Urinary bladder (tissue), 4 donors: ENCODE results near the gene DIO1. TPM values are rescaled to one million over a fixed set of nuclear protein-coding genes. Genes with fewer than 3 reads are reported as not detected.

Experiments used
- DNase-seq: peaks from one replicate; pipeline ENCODE4 v3.0.0-alpha.2; 2015; ENCODE audit errors: extremely low spot score
- H3K27ac ChIP-seq: one replicate; pipeline ENCODE4 v1.5.1; 2013; ENCODE audit warnings: low read depth, mild to moderate bottlenecking, moderate library complexity
- H3K36me3 ChIP-seq: one replicate; pipeline ENCODE4 v1.6.1; 2013; ENCODE audit warnings: mild to moderate bottlenecking, moderate library complexity; ENCODE audit not compliant: insufficient read depth
- H3K4me1 ChIP-seq: one replicate; pipeline ENCODE4 v1.6.1; 2013; ENCODE audit warnings: mild to moderate bottlenecking, moderate library complexity; ENCODE audit not compliant: insufficient read depth
- H3K4me3 ChIP-seq: one replicate; pipeline ENCODE4 v1.5.1; 2013; ENCODE audit warnings: low read depth, low read length
- WGBS: extraction: QIAGEN DNeasy Blood & Tissue Kit; methylation state at CpG from one replicate; pipeline ENCODE4 v1.1.7; 2013; 5-methylcytosine and 5-hydroxymethylcytosine counted together
- polyA plus RNA-seq: library from polyadenylated mRNA; stranded (reverse); fragments of 200-250 nt; gene quantifications from one replicate; pipeline ENCODE4 v1.2.3, GENCODE V29; 2013
- total RNA-seq: library from RNA; depleted of rRNA; stranded (reverse); fragments of >200 nt; gene quantifications from one replicate; pipeline ENCODE4 v1.2.3, GENCODE V29; 2014
- donor health status: healthy with polysubstance abuse.
- donor health status: healthy.

DIO1 gene
- total and polyA plus RNA-seq, 2 donors = 0.08 TPM; not detected in 1

DNA sequence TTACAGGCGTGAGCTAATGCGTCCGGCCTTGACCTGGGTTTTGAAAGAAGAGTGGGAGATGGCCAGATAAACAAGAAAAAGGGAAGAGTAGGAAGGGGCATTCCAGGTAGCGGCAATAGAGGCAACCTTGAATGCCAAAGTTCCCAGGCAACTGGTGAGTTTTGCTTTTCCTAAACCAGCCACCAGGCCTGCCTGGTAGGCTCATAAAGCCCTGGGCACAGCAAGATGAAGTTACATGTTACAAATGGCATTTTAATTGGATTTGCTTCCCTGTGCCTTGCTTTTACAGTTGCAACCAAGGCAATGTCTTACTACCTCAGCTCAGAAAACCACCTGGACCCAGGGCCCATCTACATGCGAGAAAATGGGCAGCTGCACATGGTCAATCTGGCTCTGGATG is 57.7 kb downstream of the DIO1 start:
- no peak overlapping the region for H3K27ac ChIP-seq
- H3K36me3 ChIP-seq = no peaks in the 10 kb centered on the region
- no peak overlapping the region for H3K4me3 ChIP-seq
- H3K4me1 ChIP-seq = peaks cover 1% of the 10 kb centered on the region
- no peak for DNase-seq
- 92% methylated on average over 5 of the region's 5 CpGs for WGBS

DNA sequence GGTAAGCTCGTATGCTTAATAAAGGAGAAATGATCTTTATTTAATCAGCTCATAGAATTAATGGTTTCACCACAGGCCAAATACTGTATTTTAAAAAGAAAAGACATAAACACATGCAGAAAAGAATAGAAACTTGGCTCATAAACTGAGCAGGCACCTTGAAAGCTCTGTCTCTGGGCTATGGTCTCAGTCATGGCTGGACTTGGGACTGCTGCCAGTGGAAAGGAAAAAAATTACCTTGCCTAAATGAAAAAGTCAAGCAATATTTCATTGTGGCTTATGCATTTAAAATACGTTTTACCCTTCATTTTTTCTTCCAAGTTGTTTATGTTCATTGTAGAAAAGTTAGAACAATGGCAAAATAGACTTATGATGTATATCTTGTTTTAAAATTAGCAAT is 60.1 kb downstream of the DIO1 start:
- Histone ChIP-seq H3K4me3 (no peak overlapping the region), H3K36me3 (no peaks in the 10 kb centered on the region), H3K27ac (no peak overlapping the region), H3K4me1 (no peaks in the 10 kb centered on the region)
- 66% methylated on average over 2 of the region's 2 CpGs for WGBS
- no peak for DNase-seq

DNA sequence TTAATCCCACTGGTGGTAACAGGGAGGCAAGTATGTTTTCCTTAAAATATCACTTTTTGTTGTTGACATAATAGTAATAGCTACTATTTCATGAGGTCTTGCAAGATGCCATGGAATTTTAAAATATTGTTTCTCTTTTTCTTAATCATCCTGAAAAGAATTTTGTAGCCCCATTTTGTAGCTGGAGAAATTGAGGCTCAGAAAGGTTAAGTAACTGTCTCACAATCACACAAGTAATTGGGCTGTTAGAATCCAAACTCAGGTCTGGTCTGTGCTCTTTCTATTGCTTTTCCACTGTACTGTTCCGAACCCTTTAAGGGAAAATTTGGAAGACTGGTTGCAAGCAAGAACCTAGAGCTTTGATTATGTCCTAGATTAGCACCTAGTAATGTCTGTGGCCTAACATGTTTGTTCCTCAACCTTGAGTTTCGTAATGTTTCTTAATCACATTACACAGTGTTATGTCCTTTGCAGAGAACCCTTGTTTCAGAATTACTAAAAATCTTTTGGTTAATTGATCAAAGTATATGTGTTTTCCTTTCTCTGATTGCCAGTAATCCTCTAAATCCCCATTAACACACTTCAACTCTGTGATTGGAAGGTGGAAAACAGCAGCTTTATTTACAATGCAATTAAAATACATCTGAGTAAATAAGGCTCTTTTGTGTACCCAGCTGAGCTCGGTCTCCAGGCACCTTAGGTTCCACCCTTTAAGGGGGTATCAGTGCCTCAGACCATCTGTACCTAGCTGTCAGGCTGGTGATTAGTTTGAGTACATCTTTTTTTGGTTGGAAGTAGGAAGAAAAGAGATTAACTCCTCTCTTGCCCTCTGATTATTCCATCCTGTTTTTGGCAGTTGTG is 62.6 kb downstream of the DIO1 start:
- Histone ChIP-seq H3K4me1 (no peaks in the 10 kb centered on the region), H3K4me3 (no peak overlapping the region), H3K27ac (peak overlapping the region; percentile 66), H3K36me3 (no peaks in the 10 kb centered on the region)
- WGBS = 71% methylated on average over 3 of the region's 3 CpGs
- no peak for DNase-seq

DNA sequence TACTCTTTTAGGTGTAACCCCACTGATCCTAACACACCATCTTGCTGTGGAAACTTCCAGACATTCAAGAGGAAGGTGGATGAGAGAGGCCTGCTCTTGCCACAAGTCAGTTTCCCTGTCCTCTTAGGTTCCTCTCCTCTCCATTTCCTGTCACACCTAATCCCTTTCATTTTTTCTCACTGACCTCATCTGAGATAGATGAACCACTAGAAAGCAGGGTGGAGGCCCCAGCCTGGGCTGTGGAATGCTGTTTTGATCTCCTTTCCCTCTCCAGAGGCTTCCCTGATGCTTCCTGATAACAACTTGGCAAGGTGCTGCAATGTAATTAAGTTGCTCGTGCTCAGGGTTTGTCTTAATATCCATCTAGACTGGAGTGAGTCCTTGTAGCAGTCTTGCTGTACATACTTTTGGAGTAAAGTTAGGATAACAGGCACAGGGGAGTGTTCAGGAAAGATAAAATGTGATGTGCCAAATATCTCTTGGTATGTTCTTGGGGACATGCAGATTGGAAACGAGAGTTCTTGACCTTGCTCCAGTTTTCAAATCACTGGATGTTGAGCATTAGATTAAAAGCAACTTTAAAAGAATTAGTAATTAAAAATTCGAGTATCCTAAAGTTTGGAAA is 63.3 kb downstream of the DIO1 start:
- no peak overlapping the region for H3K4me3 ChIP-seq
- no peaks in the 10 kb centered on the region for H3K36me3 ChIP-seq
- H3K27ac ChIP-seq = peak overlapping the region; percentile 66
- no peaks in the 10 kb centered on the region for H3K4me1 ChIP-seq
- 33% methylated on average over 3 of the region's 3 CpGs for WGBS
- no peak for DNase-seq

DNA sequence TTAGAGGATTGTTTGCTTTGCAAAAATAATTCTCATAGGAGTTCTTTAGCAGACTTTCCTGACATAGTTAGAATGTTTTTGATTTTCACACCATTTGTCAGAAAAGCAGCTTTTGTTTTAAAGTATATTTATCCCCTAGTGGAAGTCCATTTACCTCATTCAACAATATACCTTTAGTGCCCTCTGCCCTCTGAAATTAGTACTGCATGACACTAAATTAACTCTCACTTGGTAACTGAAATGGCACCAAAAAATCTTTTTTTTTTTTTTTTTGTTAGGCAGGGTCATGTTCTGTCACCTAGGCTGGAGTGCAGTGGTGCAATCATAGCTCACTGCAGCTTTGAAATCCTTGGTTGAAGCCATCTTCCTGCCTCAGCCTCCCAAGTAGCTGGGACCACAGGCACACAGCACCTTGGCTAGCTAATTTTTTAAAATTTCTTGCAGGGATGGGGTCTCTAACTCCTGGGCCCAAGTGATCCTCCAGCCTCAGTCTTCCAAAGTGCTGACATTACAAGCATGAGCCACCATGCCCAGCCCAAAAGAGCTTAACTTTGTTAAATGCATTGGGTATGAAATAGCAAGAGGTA is 65.8 kb downstream of the DIO1 start:
- Histone ChIP-seq H3K36me3 (no peaks in the 10 kb centered on the region), H3K4me3 (no peak overlapping the region), H3K27ac (no peak overlapping the region), H3K4me1 (no peaks in the 10 kb centered on the region)
- no peak for DNase-seq

Other genes starting within 250 kb of the DIO1 start
- gene GLIS1, start 155.0 kb upstream of the DIO1 start, total RNA-seq = 0.42 TPM
- 2.0 TPM for gene GLIS1, start 155.0 kb upstream of the DIO1 start, polyA plus RNA-seq
- gene NDC1, start 55.9 kb upstream of the DIO1 start, total RNA-seq = 28.7 TPM
- 6.6 TPM for gene NDC1, start 55.9 kb upstream of the DIO1 start, polyA plus RNA-seq
- 18.1 TPM for gene YIPF1, start 4.4 kb upstream of the DIO1 start, total RNA-seq
- 24.8 TPM for gene YIPF1, start 4.4 kb upstream of the DIO1 start, polyA plus RNA-seq
- 63.7 TPM for gene IFT25, start 51.5 kb downstream of the DIO1 start, total RNA-seq
- gene IFT25, start 51.5 kb downstream of the DIO1 start, polyA plus RNA-seq = 24.0 TPM
- 17.3 TPM for gene LRRC42, start 52.2 kb downstream of the DIO1 start, total RNA-seq
- 19.3 TPM for gene LRRC42, start 52.2 kb downstream of the DIO1 start, polyA plus RNA-seq
- gene LDLRAD1, start 124.0 kb downstream of the DIO1 start, total RNA-seq = not detected
- gene LDLRAD1, start 124.0 kb downstream of the DIO1 start, polyA plus RNA-seq = not detected
- 276 TPM for gene TMEM59, start 159.0 kb downstream of the DIO1 start, total RNA-seq
- gene TMEM59, start 159.0 kb downstream of the DIO1 start, polyA plus RNA-seq = 398 TPM
- 7.6 TPM for gene TCEANC2, start 159.4 kb downstream of the DIO1 start, total RNA-seq
- gene TCEANC2, start 159.4 kb downstream of the DIO1 start, polyA plus RNA-seq = 3.4 TPM